GM23248 (cell line): ENCODE measurements around the gene UGT1A5.
"Not testable (repeated sequence)": the region's sequence is repeated elsewhere in the genome, so short reads cannot be mapped to it uniquely, and the experiment has no call there.

Experiments used
- EZH2 ChIP-seq: fragments of 200-600 bp; sonication (generic); IDR thresholded peaks from 2 replicates; pipeline ENCODE4 v1.6.1; 2018; ENCODE audit warnings: antibody characterized with exemption, mild to moderate bottlenecking; ENCODE audit not compliant: insufficient read depth, poor library complexity, severe bottlenecking
- EZH2phosphoT487 ChIP-seq: fragments of 200-600 bp; sonication (generic); IDR thresholded peaks from 2 replicates; pipeline ENCODE4 v1.6.1; 2018; ENCODE audit warnings: antibody characterized with exemption, moderate library complexity, mild to moderate bottlenecking, low read depth; ENCODE audit not compliant: insufficient read depth

GRCh38 chr2:233751212-233752009, 38.7 kb downstream of the UGT1A5 start:
- not testable (repeated sequence) for TF ChIP-seq EZH2, EZH2phosphoT487
